HEK293T (cell line): ENCODE data around the gene GRID2.

Experiments used
- CTCF ChIA-PET: fragments of 350-600 bp; formaldehyde crosslinking; extraction: SDS; loops from one replicate; lab custom pipeline; 2021; ENCODE audit warnings: antibody characterized with exemption, inconsistent platforms; lab: Yijun Ruan, JAX
- POLR2A ChIA-PET: fragments of 350-600 bp; formaldehyde crosslinking; extraction: SDS; loops from one replicate; lab custom pipeline; 2020; ENCODE audit warnings: antibody characterized with exemption, inconsistent platforms; lab: Yijun Ruan, JAX
- DNase-seq: peaks from one replicate; pipeline ENCODE4 v3.0.0; 2012; ENCODE audit warnings: mixed read lengths; ENCODE audit errors: extremely low spot score
- ARNT ChIP-seq: fragments of 450-650 bp; IDR thresholded peaks from 2 replicates; pipeline ENCODE4 v1.6.1; 2017; ENCODE audit warnings: mild to moderate bottlenecking
- BHLHE40 ChIP-seq: fragments of 450-650 bp; IDR thresholded peaks from 2 replicates; pipeline ENCODE4 v1.6.1; 2016; ENCODE audit warnings: mild to moderate bottlenecking, moderate library complexity, borderline replicate concordance
- CTBP1 ChIP-seq: fragments of 450-650 bp; IDR thresholded peaks from 2 replicates; pipeline ENCODE4 v1.6.1; 2016; ENCODE audit warnings: borderline replicate concordance
- ELF4 ChIP-seq: fragments of 450-650 bp; IDR thresholded peaks from 2 replicates; pipeline ENCODE4 v1.6.1; 2017; ENCODE audit warnings: antibody characterized with exemption
- FOXA1 ChIP-seq: fragments of 450-650 bp; IDR thresholded peaks from 2 replicates; pipeline ENCODE4 v1.6.1; 2016; ENCODE audit warnings: mild to moderate bottlenecking
- FOXK2 ChIP-seq: fragments of 450-650 bp; IDR thresholded peaks from 2 replicates; pipeline ENCODE4 v1.6.1; 2016; ENCODE audit warnings: mild to moderate bottlenecking
- FOXM1 ChIP-seq: fragments of 450-650 bp; IDR thresholded peaks from 2 replicates; pipeline ENCODE4 v1.6.1; 2017; ENCODE audit warnings: mild to moderate bottlenecking, borderline replicate concordance
- HDGF ChIP-seq: fragments of 450-650 bp; IDR thresholded peaks from 2 replicates; pipeline ENCODE4 v1.6.1; 2017; ENCODE audit warnings: antibody characterized with exemption, borderline replicate concordance
- L3MBTL2 ChIP-seq: fragments of 450-650 bp; conservative IDR thresholded peaks from 2 replicates; pipeline ENCODE4 v1.6.1; 2016; ENCODE audit warnings: mild to moderate bottlenecking
- LEF1 ChIP-seq: fragments of 450-650 bp; IDR thresholded peaks from 2 replicates; pipeline ENCODE4 v1.6.1; 2017; ENCODE audit warnings: mild to moderate bottlenecking, borderline replicate concordance
- NFRKB ChIP-seq: fragments of 450-650 bp; IDR thresholded peaks from 2 replicates; pipeline ENCODE4 v1.6.1; 2016; ENCODE audit warnings: mild to moderate bottlenecking, moderate library complexity
- SP1 ChIP-seq: fragments of 450-650 bp; IDR thresholded peaks from 2 replicates; pipeline ENCODE4 v1.6.1; 2017
- SUZ12 ChIP-seq: fragments of 450-650 bp; IDR thresholded peaks from 2 replicates; pipeline ENCODE4 v1.6.1; 2016; ENCODE audit warnings: mild to moderate bottlenecking
- TARDBP ChIP-seq: fragments of 450-650 bp; IDR thresholded peaks from 2 replicates; pipeline ENCODE4 v1.6.1; 2016
- ZNF384 ChIP-seq: fragments of 450-650 bp; IDR thresholded peaks from 2 replicates; pipeline ENCODE4 v1.6.1; 2016
- TF ChIP-seq, protein P1 (sequence below): fragments of 450-650 bp; IDR thresholded peaks from 2 replicates; pipeline ENCODE4 v1.6.1; 2016

The GRID2 gene

DNA sequence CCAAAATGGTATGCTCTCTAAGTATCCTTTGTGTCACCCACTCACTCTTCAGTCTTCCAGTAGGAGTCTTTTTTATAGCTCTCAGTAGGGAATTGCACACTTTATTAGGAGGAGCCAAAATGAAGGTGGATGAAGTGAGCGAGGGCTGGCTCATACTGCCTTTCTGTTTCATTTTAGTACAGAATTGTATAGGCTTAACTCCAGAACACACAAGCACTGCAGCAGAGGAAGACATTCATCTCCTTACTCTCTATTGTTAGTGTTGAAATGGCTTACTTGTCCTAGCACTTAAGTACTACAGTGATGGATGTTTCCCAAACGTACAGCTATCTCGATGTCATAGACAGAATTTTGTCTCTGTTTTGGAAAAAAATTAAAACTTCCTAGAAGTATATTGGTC is 1197.5 kb downstream of the GRID2 start:
- TF ChIP-seq, protein P1, sequence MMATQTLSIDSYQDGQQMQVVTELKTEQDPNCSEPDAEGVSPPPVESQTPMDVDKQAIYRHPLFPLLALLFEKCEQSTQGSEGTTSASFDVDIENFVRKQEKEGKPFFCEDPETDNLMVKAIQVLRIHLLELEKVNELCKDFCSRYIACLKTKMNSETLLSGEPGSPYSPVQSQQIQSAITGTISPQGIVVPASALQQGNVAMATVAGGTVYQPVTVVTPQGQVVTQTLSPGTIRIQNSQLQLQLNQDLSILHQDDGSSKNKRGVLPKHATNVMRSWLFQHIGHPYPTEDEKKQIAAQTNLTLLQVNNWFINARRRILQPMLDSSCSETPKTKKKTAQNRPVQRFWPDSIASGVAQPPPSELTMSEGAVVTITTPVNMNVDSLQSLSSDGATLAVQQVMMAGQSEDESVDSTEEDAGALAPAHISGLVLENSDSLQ: no peak
- TF ChIP-seq FOXK2 (no peak), ELF4 (no peak), HDGF (no peak), L3MBTL2 (no peak), BHLHE40 (no peak), TARDBP (no peak), NFRKB (no peak), FOXM1 (no peak), CTBP1 (no peak)
- DNase-seq: no peak
- ChIA-PET POLR2A (no interaction called here), CTCF (interaction anchor here (0.6 kb wide), 1 partner anchor 425 kb away, joined by 4 read pairs; no protein-coding TSS in a partner anchor)

DNA sequence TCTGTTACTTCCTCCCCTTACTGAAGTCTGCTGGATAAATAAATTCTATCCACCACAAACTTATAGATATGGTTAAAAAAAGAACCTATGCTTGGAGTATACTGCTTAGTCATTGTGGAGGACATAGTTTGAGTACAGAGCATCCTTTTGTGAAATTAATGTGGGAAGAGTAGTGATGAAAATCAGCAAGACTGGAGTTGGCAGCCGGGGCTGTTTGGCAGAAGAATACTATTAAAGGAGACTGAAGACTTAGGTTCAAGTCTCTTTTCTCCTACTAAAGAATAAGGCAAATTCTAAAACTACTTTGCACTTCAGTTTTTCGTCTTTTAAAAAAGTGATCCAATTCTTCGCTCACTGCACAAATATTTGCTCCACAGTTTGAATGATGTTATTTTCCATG is 1198.2 kb downstream of the GRID2 start:
- ChIA-PET CTCF (interaction anchor here (0.6 kb wide), 1 partner anchor 426 kb away, joined by 4 read pairs; no protein-coding TSS in a partner anchor), POLR2A (no interaction called here)
- no peak for TF ChIP-seq ARNT
- TF ChIP-seq TARDBP: no peak
- TF ChIP-seq NFRKB: no peak
- TF ChIP-seq, protein P1: no peak
- no peak for TF ChIP-seq HDGF
- no peak for TF ChIP-seq BHLHE40
- TF ChIP-seq SUZ12: no peak
- no peak for TF ChIP-seq FOXM1
- TF ChIP-seq FOXK2: no peak
- TF ChIP-seq ZNF384: no peak
- no peak for TF ChIP-seq SP1
- no peak for TF ChIP-seq CTBP1
- TF ChIP-seq LEF1: no peak
- no peak for TF ChIP-seq FOXA1
- TF ChIP-seq ELF4: no peak
- TF ChIP-seq L3MBTL2: no peak

DNA sequence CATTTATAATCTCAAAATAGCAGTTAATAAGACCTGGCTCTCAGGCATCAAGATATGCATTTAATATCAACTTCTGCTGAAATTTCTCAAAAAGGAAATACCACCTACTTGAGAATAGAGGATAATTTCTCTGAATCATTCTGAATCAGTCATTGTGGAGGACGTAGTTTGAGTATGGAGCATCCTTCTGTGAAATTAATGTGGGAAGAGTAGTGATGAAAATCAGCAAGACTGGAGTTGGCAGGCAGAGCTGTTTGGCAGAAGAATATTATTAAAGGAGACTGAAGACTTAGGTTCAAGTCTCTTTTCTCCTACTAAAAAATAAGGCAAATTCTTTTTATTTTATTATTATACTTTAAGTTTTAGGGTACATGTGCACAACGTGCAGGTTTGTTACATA is 1199.2 kb downstream of the GRID2 start:
- POLR2A ChIA-PET: no interaction called here
- TF ChIP-seq FOXK2 (no peak), NFRKB (no peak), L3MBTL2 (no peak), HDGF (no peak), SP1 (no peak), TARDBP (no peak), FOXM1 (no peak), CTBP1 (no peak)
- no peak for DNase-seq
- CTCF ChIA-PET: no interaction called here

More for the DNA sequence above, 1198.2 kb downstream of the GRID2 start:
- no peak for DNase-seq

DNA sequence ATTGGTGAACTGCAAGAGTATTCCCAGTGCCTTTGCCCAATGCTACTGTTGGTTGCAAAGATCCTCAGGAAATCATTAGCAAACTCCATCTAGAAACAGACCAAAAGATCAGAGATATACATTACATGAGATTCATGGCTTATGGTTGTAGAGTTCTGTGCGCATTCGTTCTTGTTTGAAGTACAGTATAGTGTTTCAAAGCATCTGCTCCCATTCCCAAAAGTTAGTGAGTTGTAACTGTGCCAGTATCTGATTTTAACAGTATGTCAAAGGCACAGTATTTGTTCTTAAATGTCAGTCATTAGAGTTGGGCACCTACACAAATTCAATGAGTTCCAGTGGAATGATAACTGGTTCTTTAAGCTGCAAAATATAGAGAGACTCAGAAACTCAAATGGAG is 1210.1 kb downstream of the GRID2 start:
- no peak for DNase-seq
- TF ChIP-seq HDGF (no peak), ARNT (no peak), FOXM1 (no peak)
- ChIA-PET CTCF (no interaction called here), POLR2A (no interaction called here)

DNA sequence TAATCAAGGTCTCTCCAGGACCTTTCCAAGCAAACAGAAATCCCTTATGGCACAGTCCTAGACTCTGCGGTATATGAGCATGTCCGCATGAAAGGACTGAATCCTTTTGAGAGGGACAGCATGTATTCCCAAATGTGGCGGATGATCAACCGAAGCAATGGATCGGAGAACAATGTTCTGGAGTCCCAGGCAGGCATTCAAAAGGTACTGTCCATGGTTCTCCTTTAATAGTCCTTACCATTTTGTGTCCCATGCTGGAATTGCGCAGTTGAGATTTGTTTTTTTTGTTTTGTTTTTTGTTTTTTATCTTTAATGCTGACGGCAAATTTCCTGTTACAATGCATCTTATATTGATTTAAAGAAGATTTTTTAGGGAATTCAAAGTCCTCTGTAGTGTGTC is 1211.4 kb downstream of the GRID2 start:
- no peak for DNase-seq
- ChIA-PET POLR2A (no interaction called here), CTCF (no interaction called here)
- TF ChIP-seq HDGF: no peak
- TF ChIP-seq NFRKB: no peak
- no peak for TF ChIP-seq ZNF384
- no peak for TF ChIP-seq FOXA1
- no peak for TF ChIP-seq ELF4
- TF ChIP-seq CTBP1: no peak
- TF ChIP-seq BHLHE40: no peak
- TF ChIP-seq FOXM1: no peak
- TF ChIP-seq L3MBTL2: no peak
- TF ChIP-seq ARNT: no peak
- TF ChIP-seq FOXK2: no peak
- TF ChIP-seq SP1: no peak

DNA sequence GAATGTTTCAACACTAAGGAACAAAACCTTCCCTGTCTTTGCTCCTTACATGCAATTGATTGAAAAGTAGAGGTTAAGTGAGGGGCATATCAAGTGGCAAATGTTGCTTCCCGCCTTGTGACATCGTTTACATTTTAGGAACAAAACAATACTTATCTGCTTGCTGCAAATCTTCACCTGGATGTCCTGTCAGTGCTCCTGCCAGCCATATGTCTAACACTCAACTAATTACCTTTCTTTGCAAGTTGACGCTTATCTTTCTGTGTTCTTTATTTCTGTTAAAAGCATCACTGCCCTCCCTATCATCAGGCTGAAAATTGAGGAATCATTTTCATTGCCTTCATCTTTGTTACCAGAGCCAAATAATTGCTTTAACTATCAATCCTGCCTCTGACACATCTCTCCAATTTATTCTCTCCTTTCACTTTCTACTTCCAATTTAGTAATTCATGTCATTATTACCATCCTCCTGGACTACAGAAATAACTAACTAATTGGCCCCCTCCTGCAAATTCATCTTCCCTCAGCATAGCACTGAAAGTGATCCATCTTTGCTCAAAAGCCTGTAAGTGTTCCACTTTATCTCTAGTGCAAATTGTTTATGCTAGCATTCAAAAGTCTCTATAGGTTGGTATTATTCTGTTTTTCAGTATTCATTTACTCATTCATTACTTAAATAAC is 1226.1 kb downstream of the GRID2 start:
- ChIA-PET POLR2A (no interaction called here), CTCF (no interaction called here)
- DNase-seq: no peak
- TF ChIP-seq NFRKB: no peak
- no peak for TF ChIP-seq FOXM1
- TF ChIP-seq, protein P1: no peak

DNA sequence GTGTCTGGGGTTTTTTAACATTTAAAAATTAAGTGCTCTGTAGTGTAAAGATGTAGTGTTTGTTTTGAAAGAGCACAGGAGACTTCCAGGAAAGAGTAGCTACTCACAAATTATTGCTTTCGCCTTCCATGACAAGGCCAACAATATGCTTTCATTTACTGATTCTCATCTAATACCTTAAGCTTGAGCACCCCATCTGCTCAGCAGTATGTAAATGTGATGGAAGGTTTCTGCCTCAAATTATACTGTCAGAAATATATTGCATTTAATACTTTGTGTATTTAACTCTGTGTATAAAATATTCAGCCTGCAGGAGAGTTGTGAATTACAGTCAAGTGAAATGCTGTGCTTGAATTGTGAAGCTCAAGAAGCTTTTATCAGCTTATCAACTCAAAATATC is 1228.5 kb downstream of the GRID2 start:
- ChIA-PET CTCF (interaction anchor here (0.6 kb wide), 1 partner anchor 246 kb away, joined by 5 read pairs; no protein-coding TSS in a partner anchor), POLR2A (no interaction called here)
- DNase-seq: no peak
- no peak for TF ChIP-seq FOXK2
- no peak for TF ChIP-seq SP1
- no peak for TF ChIP-seq HDGF
